IMR-90 (cell line): ENCODE data around the gene NFIA. TPM values are rescaled to one million over a fixed set of nuclear protein-coding genes. Genes with fewer than 3 reads are reported as not detected.

Source experiments
- ATAC-seq: fragments of 200-7000 bp; cut with Tn5 transposase; 2 replicates; pipeline ENCODE4 v1.9.1; 2020; ENCODE audit warnings: low read depth, mild to moderate bottlenecking, moderate library complexity
- BruUV-seq: library from RNA; stranded (reverse); fragments of 400-500 nt; replicated peaks from 2 replicates; lab custom pipeline; 2021; lab: Mats Ljungman, UMichigan
- CTCF ChIA-PET: fragments of 300-600 bp; formaldehyde crosslinking; extraction: SDS; loops from one replicate; lab custom pipeline; 2021; ENCODE audit warnings: antibody characterized with exemption; lab: Yijun Ruan, JAX
- POLR2A ChIA-PET: fragments of 300-600 bp; sonication (Branson Sonifier 250); formaldehyde crosslinking; loops from one replicate; lab custom pipeline; 2022; ENCODE audit warnings: antibody characterized with exemption; ENCODE audit not compliant: unreplicated experiment; lab: Charles Lee
- DNase-seq: peaks from one replicate; pipeline ENCODE4 v3.0.0; 2013
- H2AFZ ChIP-seq: replicated peaks from 2 replicates; pipeline ENCODE3; 2013; ENCODE audit warnings: low read length, mild to moderate bottlenecking; ENCODE audit not compliant: poor library complexity
- H2AK5ac ChIP-seq: 2 replicates; pipeline ENCODE4 v1.6.1; 2013; ENCODE audit warnings: low read depth, low read length, inconsistent platforms
- H2AK9ac ChIP-seq: replicated peaks from 2 replicates; pipeline ENCODE3; 2013; ENCODE audit warnings: mild to moderate bottlenecking, low read depth, low read length, moderate library complexity; ENCODE audit not compliant: poor library complexity
- H2BK120ac ChIP-seq: 2 replicates; pipeline ENCODE4 v1.6.1; 2013; ENCODE audit warnings: low read depth, low read length, inconsistent platforms
- H2BK15ac ChIP-seq: 3 replicates; pipeline ENCODE4 v1.6.1; 2013; ENCODE audit warnings: low read depth, low read length, inconsistent platforms
- H2BK20ac ChIP-seq: 2 replicates; pipeline ENCODE4 v1.6.1; 2013; ENCODE audit warnings: low read depth, mild to moderate bottlenecking, inconsistent platforms, low read length, moderate library complexity
- H2BK5ac ChIP-seq: 2 replicates; pipeline ENCODE4 v1.6.1; 2013; ENCODE audit warnings: mild to moderate bottlenecking, low read depth, low read length, inconsistent platforms; ENCODE audit not compliant: poor library complexity, severe bottlenecking
- H3K14ac ChIP-seq: replicated peaks from 2 replicates; pipeline ENCODE4 v1.6.1; 2013; ENCODE audit warnings: low read depth, low read length, inconsistent platforms
- H3K18ac ChIP-seq: 2 replicates; pipeline ENCODE4 v1.6.1; 2013; ENCODE audit warnings: low read depth, low read length, control low read depth
- H3K23ac ChIP-seq: 2 replicates; pipeline ENCODE4 v1.6.1; 2013; ENCODE audit warnings: low read depth, low read length, inconsistent platforms
- H3K27ac ChIP-seq: 2 replicates; pipeline ENCODE4 v1.5.1; 2013; ENCODE audit warnings: mild to moderate bottlenecking, control low read depth, low read length; ENCODE audit not compliant: insufficient read depth
- H3K27me3 ChIP-seq: 2 replicates; pipeline ENCODE4 v1.6.1; 2013; ENCODE audit warnings: low read length; ENCODE audit not compliant: control insufficient read depth, insufficient read depth
- H3K36me3 ChIP-seq: 2 replicates; pipeline ENCODE4 v1.6.1; 2013; ENCODE audit warnings: low read length, mixed read lengths; ENCODE audit not compliant: control insufficient read depth, insufficient read depth
- H3K4ac ChIP-seq: 2 replicates; pipeline ENCODE4 v1.6.1; 2013; ENCODE audit warnings: low read depth, low read length, inconsistent platforms
- H3K4me1 ChIP-seq: 2 replicates; pipeline ENCODE4 v1.6.1; 2013; ENCODE audit warnings: low read length, mixed read lengths; ENCODE audit not compliant: control insufficient read depth, insufficient read depth
- H3K4me2 ChIP-seq: 2 replicates; pipeline ENCODE4 v1.6.1; 2013; ENCODE audit warnings: low read depth, mild to moderate bottlenecking, control low read depth, low read length, moderate library complexity
- H3K4me3 ChIP-seq: 2 replicates; pipeline ENCODE4 v1.5.1; 2013; ENCODE audit warnings: low read depth, mild to moderate bottlenecking, control low read depth, low read length, moderate library complexity; ENCODE audit not compliant: insufficient read depth
- H3K56ac ChIP-seq: 2 replicates; pipeline ENCODE4 v1.6.1; 2013; ENCODE audit warnings: low read length, inconsistent platforms; ENCODE audit not compliant: insufficient read depth; ENCODE audit errors: extremely low read depth
- H3K79me1 ChIP-seq, 2 experiments: 2 replicates each; pipeline ENCODE4 v1.6.1; 2013; ENCODE audit warnings: low read length in 2 of 2, inconsistent platforms in 1 of 2, low read depth in 1 of 2
- H3K9ac ChIP-seq: 2 replicates; pipeline ENCODE4 v1.6.1; 2013; ENCODE audit warnings: low read depth, low read length, control low read depth
- H3K9me1 ChIP-seq: 2 replicates; pipeline ENCODE4 v1.6.1; 2013; ENCODE audit warnings: low read length, inconsistent platforms; ENCODE audit not compliant: insufficient read depth
- H3K9me3 ChIP-seq: 2 replicates; pipeline ENCODE4 v1.6.1; 2013; ENCODE audit warnings: low read length; ENCODE audit not compliant: control insufficient read depth, insufficient read depth
- H4K20me1 ChIP-seq: 2 replicates; pipeline ENCODE4 v1.6.1; 2013; ENCODE audit warnings: low read length, inconsistent platforms; ENCODE audit not compliant: insufficient read depth
- H4K5ac ChIP-seq: 2 replicates; pipeline ENCODE4 v1.6.1; 2013; ENCODE audit warnings: mild to moderate bottlenecking, low read depth, low read length, control low read depth
- H4K8ac ChIP-seq, 2 experiments: 2 replicates each; pipeline ENCODE4 v1.6.1; 2013; ENCODE audit warnings: low read depth in 2 of 2, low read length in 2 of 2, control low read depth in 1 of 2, inconsistent platforms in 1 of 2
- H4K91ac ChIP-seq: 2 replicates; pipeline ENCODE4 v1.6.1; 2013; ENCODE audit warnings: low read depth, low read length, inconsistent platforms; ENCODE audit not compliant: insufficient read depth
- FOS ChIP-seq: fragments of 150-350 bp; IDR thresholded peaks from 2 replicates; pipeline ENCODE4 v1.6.1; 2016; ENCODE audit warnings: low read depth, low read length
- MAFK ChIP-seq: IDR thresholded peaks from 2 replicates; pipeline ENCODE4 v1.6.1; 2012; ENCODE audit warnings: low read depth, low read length, improper control_type of control experiment
- RAD21 ChIP-seq: IDR thresholded peaks from 2 replicates; pipeline ENCODE4 v1.6.1; 2012; ENCODE audit warnings: low read length, improper control_type of control experiment
- WGBS, 2 experiments: methylation state at CpG; one replicate each; pipeline versions ENCODE4 v1.1.5 to v1.1.7; 2013; ENCODE audit warnings: missing lambda C conversion rate in 2 of 2; ENCODE audit not compliant: insufficient read length in 1 of 2; ENCODE audit errors: extremely low coverage in 2 of 2; 5-methylcytosine and 5-hydroxymethylcytosine counted together
- dilution Hi-C: fragments of 300-500 bp; cut with HindIII; formaldehyde crosslinking; loops from one replicate; pipeline ENCODE4 v1.14.3; 2018; ENCODE audit warnings: low sequenced_read_pairs; ENCODE audit not compliant: unreplicated experiment
- in situ Hi-C: fragments of 300-500 bp; cut with MboI; formaldehyde crosslinking; loops from 3 replicates; pipeline ENCODE4 v1.14.3; 2019; ENCODE audit warnings: low sequenced_read_pairs, inconsistent platforms, mixed read lengths
- intact Hi-C: fragments of 100-400 bp; cut with micrococcal nuclease; formaldehyde crosslinking; loops from 2 replicates; pipeline ENCODE4 v1.10.0; 2022
- polyA plus RNA-seq, 3 experiments: library from polyadenylated mRNA; depleted of rRNA; stranded (reverse); fragments of >200 nt; gene quantifications; 2 replicates each; pipeline ENCODE4 v1.2.3, GENCODE V29; 2012; ENCODE audit warnings: low replicate concordance in 1 of 3
- total RNA-seq: library from RNA; depleted of rRNA; stranded (reverse); fragments of >200 nt; gene quantifications from 2 replicates; pipeline ENCODE4 v1.2.3, GENCODE V29; 2012
- TF ChIP-seq, protein P1 (sequence below): fragments of 150-350 bp; IDR thresholded peaks from 2 replicates; pipeline ENCODE4 v1.6.1; 2016; ENCODE audit warnings: low read depth, mild to moderate bottlenecking, low read length, moderate library complexity, borderline replicate concordance

NFIA gene
- total and polyA plus RNA-seq, 2 of the 4 experiments (the other 2 are of a cell fraction): 1.6 to 2.2 TPM

DNA sequence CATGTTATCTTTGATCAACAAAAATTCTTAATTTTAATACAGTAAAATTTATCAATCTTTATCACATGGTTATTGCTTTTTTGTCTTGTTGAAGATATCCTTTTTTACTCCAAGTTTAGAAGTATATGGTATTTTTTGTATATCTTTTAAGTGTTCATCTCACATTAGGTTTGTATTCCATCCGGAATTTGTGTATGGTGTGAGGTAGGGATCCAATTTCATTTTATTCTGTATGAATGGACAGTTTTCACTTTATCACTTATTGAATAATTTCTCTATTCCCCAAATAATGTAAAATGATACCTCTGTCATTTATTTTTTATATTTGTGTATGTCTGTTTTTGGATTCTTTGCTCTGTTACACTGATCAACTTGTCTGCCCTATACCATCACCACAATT lies 25.3 kb downstream of the NFIA start:
- POLR2A ChIA-PET: no interaction called here
- H2AFZ ChIP-seq: no peak overlapping the region
- no peak overlapping the region for H3K18ac ChIP-seq
- TF ChIP-seq FOS (no peak), MAFK (no peak), RAD21 (no peak)
- TF ChIP-seq, protein P1, sequence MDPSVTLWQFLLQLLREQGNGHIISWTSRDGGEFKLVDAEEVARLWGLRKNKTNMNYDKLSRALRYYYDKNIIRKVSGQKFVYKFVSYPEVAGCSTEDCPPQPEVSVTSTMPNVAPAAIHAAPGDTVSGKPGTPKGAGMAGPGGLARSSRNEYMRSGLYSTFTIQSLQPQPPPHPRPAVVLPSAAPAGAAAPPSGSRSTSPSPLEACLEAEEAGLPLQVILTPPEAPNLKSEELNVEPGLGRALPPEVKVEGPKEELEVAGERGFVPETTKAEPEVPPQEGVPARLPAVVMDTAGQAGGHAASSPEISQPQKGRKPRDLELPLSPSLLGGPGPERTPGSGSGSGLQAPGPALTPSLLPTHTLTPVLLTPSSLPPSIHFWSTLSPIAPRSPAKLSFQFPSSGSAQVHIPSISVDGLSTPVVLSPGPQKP: no peak
- CTCF ChIA-PET: no interaction called here
- no TSS peak for BruUV-seq
- no peak overlapping the region for H3K27ac ChIP-seq
- no peak overlapping the region for H3K4me3 ChIP-seq
- H2BK20ac ChIP-seq: no peak overlapping the region
- H3K14ac ChIP-seq: no peak overlapping the region
- H2BK5ac ChIP-seq: no peak overlapping the region
- dilution Hi-C loops (no loop called here), in situ Hi-C loops (no loop called here), intact Hi-C loops (no loop called here)
- H4K91ac ChIP-seq: no peak overlapping the region
- H3K9me1 ChIP-seq: no peaks in the 10 kb centered on the region
- no peak overlapping the region for H3K56ac ChIP-seq
- no peak overlapping the region for H2BK120ac ChIP-seq
- WGBS, 2 experiments: no CpG with 5 or more reads among the region's 1 CpG
- H3K4me1 ChIP-seq: no peaks in the 10 kb centered on the region
- no peak overlapping the region for H3K4ac ChIP-seq
- no peak overlapping the region for H3K23ac ChIP-seq
- H3K4me2 ChIP-seq: no peak overlapping the region
- DNase-seq (no peak), ATAC-seq (no peak)
- no peak overlapping the region for H4K5ac ChIP-seq
- no peaks in the 10 kb centered on the region for H3K27me3 ChIP-seq
- H2AK5ac ChIP-seq: no peak overlapping the region
- no peaks in the 10 kb centered on the region for H3K79me1 ChIP-seq
- no peaks in the 10 kb centered on the region for H3K36me3 ChIP-seq
- no peaks in the 10 kb centered on the region for H4K20me1 ChIP-seq
- H4K8ac ChIP-seq: no peak overlapping the region
- no peak overlapping the region for H3K9ac ChIP-seq
- no peak overlapping the region for H2BK15ac ChIP-seq
- no peak overlapping the region for H2AK9ac ChIP-seq
- no peaks in the 10 kb centered on the region for H3K9me3 ChIP-seq
